IgD-negative memory B cell (primary cell): ENCODE measurements around the gene RAB36. TPM values are rescaled to one million over a fixed set of nuclear protein-coding genes. Genes with fewer than 3 reads are reported as not detected.

ENCODE experiments used
- H3K27ac Mint-ChIP-seq, 3 donors: one replicate each; pipeline ENCODE4 v1.8.0; 2020 to 2022; ENCODE audit warnings: mild to moderate bottlenecking in 3 of 3, mixed read lengths in 3 of 3, moderate library complexity in 1 of 3
- H3K27me3 Mint-ChIP-seq: one replicate; pipeline ENCODE4 v1.8.0; 2021; ENCODE audit warnings: mixed read lengths
- H3K36me3 Mint-ChIP-seq: one replicate; pipeline ENCODE4 v1.8.0; 2020; ENCODE audit warnings: mild to moderate bottlenecking, mixed read lengths
- H3K4me1 Mint-ChIP-seq, 3 donors: one replicate each; pipeline ENCODE4 v1.8.0; 2020 to 2022; ENCODE audit warnings: mixed read lengths in 3 of 3, mild to moderate bottlenecking in 1 of 3
- H3K4me3 Mint-ChIP-seq, 4 donors: one replicate each; pipeline ENCODE4 v1.8.0; 2020 to 2022; ENCODE audit warnings: mild to moderate bottlenecking in 4 of 4, mixed read lengths in 4 of 4, moderate library complexity in 3 of 4
- H3K9me3 Mint-ChIP-seq, 3 donors: one replicate each; pipeline ENCODE4 v1.8.0; 2020 to 2021; ENCODE audit warnings: mixed read lengths in 3 of 3, mild to moderate bottlenecking in 1 of 3
- polyA plus RNA-seq: library from polyadenylated mRNA; unstranded; fragments of 300-500 nt; fragmentation: Illumina TruSeq; gene quantifications from one replicate; pipeline ENCODE4 v1.2.3, GENCODE V29; 2021

The RAB36 gene
- polyA plus RNA-seq, 1 donor from 2014 or later, result 1.8 TPM

DNA sequence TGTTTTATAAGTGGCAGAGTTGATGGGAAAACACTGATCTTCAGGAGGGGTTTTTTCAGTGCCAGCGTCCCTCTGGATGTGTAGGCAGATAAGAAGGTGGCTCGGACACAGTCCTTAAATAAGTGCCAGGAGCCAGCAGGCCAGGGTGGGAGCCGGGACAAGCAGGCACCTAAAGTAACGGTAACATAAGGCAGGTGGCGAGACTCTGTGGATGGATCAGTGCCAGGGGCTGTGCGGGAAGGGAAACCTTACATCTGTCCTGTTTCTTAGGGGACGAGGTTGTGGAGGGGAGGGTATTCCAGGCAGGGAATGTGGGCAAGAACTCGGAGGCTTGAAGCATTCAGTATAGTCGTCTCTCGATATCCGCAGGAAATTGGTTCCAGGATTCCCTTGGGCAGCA is 50.9 kb downstream of the RAB36 start:
- peak overlapping the region in 1 of 4 donors; percentile 27 for H3K4me3 Mint-ChIP-seq
- no peak overlapping the region for H3K27ac Mint-ChIP-seq
- peaks cover 2 to 12% (median 6%) of the 10 kb centered on the region in 3 donors for H3K4me1 Mint-ChIP-seq

DNA sequence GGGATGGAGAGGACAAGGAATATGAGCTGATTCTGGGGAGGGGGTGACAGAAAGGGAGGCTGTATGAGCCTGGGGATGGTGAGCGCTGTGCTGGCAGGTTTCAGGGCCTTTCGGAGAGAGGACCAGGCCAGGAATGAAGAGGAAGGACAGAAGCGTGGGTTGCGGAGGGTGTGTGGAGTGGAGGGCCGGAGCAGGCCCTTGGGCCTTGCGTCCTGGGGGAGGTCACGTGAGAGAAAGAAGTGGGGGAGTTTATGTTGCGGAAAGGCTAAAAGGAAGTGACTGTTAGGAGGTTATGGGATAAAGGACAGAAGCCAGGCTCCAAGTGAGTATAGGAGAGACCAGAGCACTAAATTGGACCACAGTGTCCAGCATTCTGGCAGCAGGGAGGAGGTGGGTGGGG is 52.6 kb downstream of the RAB36 start:
- Mint-ChIP-seq H3K27me3 (no peaks in the 10 kb centered on the region), H3K4me3 (no peak overlapping the region), H3K36me3 (no peaks in the 10 kb centered on the region), H3K4me1 (peaks cover 0 to 6% (median 4%) of the 10 kb centered on the region in 3 donors), H3K9me3 (no peaks in the 10 kb centered on the region), H3K27ac (peak overlapping the region in 1 of 3 donors; percentile 27)

More for the DNA sequence above, 50.9 kb downstream of the RAB36 start:
- H3K36me3 Mint-ChIP-seq, result peaks cover 2% of the 10 kb centered on the region
- H3K9me3 Mint-ChIP-seq, result no peaks in the 10 kb centered on the region
- H3K27me3 Mint-ChIP-seq, result no peaks in the 10 kb centered on the region

DNA sequence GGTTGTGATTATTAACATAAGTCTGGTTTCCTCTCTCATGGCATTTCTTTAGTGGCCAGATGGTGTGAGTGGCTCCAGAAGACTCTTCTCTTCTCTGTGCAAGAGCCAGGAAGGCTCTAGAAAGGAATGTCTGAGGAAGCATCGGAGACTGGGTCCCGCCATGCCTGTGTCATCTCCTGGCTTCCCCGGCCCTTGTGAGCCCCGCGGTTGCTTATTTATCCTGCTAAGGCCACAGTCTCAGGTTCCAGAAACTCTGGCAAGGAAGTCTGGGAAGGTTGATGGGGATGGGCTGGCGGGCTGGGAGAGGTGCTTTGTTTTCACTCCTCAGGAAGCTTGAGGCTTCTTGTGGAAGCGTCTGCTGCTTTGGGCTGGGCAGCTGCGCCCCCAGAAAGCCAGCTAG is 53.9 kb downstream of the RAB36 start:
- H3K4me3 Mint-ChIP-seq, result peak overlapping the region in 1 of 4 donors; percentile 39
- H3K27me3 Mint-ChIP-seq, result no peaks in the 10 kb centered on the region
- H3K9me3 Mint-ChIP-seq, result no peaks in the 10 kb centered on the region
- H3K4me1 Mint-ChIP-seq, result peaks cover 0 to 5% (median 2%) of the 10 kb centered on the region in 3 donors
- no peaks in the 10 kb centered on the region for H3K36me3 Mint-ChIP-seq
- no peak overlapping the region for H3K27ac Mint-ChIP-seq

DNA sequence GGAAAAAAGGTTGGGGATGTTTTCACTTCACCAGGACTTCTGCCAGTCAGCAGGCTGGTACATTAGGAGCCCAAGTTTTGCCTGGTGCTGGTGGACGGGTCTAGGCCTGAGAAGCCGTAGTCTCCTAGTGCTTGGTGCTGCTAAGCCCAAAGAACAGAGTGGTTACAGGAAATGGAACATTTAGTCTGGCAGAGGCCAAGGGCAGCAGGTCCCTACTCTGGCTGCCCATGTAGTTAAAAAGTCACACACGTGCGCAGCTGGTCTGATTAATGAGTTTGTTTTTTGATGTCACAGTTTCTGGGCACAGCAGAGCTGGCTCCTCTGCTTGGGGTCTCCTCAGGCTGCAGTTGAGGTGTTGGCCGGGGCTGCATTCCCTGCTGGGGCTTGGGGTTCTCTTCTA is 55.6 kb downstream of the RAB36 start:
- H3K27ac Mint-ChIP-seq, result peak overlapping the region in 1 of 3 donors; percentile 5
- H3K4me1 Mint-ChIP-seq, result peaks cover 0 to 5% (median 2%) of the 10 kb centered on the region in 3 donors
- no peaks in the 10 kb centered on the region for H3K36me3 Mint-ChIP-seq
- H3K27me3 Mint-ChIP-seq, result no peaks in the 10 kb centered on the region
- H3K9me3 Mint-ChIP-seq, result no peaks in the 10 kb centered on the region
- H3K4me3 Mint-ChIP-seq, result peak overlapping the region in 1 of 4 donors; percentile 43

DNA sequence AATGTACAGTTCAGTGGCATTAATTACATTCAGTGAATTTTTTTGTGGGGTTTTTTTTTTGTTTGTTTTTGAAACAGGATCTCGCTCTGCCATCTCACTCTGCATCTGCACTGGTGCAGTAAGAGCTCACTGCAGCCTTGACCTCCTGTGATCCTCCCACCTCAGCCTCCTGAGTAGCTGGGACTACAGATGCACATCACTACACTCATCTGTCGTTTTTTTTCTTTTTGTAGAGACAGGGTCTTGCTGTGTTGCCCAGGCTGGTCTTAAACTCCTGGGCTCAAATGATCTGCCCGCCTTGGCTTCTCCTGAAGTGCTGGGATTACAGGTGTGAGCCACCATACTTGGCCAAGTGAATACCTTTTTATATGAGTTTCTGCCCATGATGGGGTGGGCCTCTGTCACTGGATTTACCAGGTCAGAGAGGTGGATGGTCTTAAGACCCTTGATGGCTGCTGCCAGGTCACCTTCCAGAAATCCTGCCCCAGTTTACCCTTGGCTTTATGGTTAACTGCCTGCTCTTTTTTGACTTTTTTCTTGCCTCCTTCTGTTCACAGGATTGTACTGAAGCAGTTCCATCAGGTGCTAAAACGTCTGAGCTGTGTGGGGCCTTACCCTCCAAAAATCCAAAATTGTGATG is 57.7 kb downstream of the RAB36 start:
- H3K4me3 Mint-ChIP-seq, result peak overlapping the region in 1 of 4 donors; percentile 35
- H3K27ac Mint-ChIP-seq, result no peak overlapping the region
- peaks cover 2% of the 10 kb centered on the region for H3K36me3 Mint-ChIP-seq
- peaks cover 7 to 15% (median 7%) of the 10 kb centered on the region in 3 donors for H3K4me1 Mint-ChIP-seq
- peaks cover 0 to 2% (median 0%) of the 10 kb centered on the region in 3 donors for H3K9me3 Mint-ChIP-seq
- H3K27me3 Mint-ChIP-seq, result no peaks in the 10 kb centered on the region

DNA sequence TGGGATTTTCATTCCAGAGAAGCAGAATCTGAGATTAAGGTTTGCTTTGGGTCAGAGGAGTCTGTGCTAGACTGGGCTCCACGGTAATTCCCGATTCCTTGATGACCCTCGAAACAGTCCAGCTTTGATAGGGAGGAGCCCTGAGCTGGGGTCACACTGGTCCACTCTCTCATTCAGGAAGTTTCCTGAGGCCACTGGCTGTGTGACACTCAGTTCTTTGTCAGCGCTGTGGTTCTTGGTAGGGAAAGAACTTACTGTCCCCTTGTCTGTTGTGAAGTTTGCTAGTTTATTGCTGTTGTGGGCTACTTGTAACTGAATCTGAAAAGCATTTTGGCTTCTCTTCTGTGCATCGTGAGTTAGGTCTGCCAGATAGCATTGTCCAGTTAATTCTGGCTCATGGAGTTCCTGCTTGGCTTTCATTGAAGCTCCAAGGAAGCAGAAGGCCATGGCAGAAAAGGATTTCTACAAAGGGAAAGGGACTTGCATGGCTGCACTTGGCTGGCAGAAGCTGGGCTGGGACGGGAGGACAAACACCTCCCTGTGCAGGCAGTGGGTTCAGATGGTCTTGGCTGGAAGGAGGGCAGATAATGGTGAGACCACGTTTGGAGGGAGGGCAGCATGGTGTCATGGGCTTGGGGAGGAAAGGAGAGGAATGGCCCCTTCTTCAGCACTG is 58.3 kb downstream of the RAB36 start:
- peaks cover 0 to 2% (median 0%) of the 10 kb centered on the region in 3 donors for H3K9me3 Mint-ChIP-seq
- peaks cover 2% of the 10 kb centered on the region for H3K36me3 Mint-ChIP-seq
- peaks cover 10 to 17% (median 12%) of the 10 kb centered on the region in 3 donors for H3K4me1 Mint-ChIP-seq
- H3K27ac Mint-ChIP-seq, result no peak overlapping the region
- no peaks in the 10 kb centered on the region for H3K27me3 Mint-ChIP-seq
- no peak overlapping the region for H3K4me3 Mint-ChIP-seq

DNA sequence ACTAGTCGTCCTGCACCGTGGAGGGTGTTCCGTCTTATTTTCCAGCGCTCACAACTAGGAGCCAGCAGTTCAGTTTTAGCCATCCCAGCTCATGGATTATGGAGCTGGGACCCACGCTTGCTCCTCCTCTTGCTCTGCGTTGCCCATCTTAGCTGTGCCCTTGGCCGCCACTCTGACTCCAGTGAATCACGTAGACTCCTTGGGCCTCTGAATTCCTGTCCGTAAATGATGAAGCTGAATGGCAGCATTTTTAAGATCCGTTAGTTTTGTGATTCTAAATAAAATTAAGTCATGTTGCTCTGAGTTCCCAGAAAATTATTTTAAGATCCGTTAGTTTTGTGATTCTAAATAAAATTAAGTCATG is 58.8 kb downstream of the RAB36 start:
- peaks cover 14 to 21% (median 16%) of the 10 kb centered on the region in 3 donors for H3K4me1 Mint-ChIP-seq
- no peak overlapping the region for H3K27ac Mint-ChIP-seq
- peaks cover 2% of the 10 kb centered on the region for H3K36me3 Mint-ChIP-seq
- no peak overlapping the region for H3K4me3 Mint-ChIP-seq
- H3K27me3 Mint-ChIP-seq, result peaks cover 3% of the 10 kb centered on the region
- peaks cover 0 to 2% (median 0%) of the 10 kb centered on the region in 3 donors for H3K9me3 Mint-ChIP-seq

DNA sequence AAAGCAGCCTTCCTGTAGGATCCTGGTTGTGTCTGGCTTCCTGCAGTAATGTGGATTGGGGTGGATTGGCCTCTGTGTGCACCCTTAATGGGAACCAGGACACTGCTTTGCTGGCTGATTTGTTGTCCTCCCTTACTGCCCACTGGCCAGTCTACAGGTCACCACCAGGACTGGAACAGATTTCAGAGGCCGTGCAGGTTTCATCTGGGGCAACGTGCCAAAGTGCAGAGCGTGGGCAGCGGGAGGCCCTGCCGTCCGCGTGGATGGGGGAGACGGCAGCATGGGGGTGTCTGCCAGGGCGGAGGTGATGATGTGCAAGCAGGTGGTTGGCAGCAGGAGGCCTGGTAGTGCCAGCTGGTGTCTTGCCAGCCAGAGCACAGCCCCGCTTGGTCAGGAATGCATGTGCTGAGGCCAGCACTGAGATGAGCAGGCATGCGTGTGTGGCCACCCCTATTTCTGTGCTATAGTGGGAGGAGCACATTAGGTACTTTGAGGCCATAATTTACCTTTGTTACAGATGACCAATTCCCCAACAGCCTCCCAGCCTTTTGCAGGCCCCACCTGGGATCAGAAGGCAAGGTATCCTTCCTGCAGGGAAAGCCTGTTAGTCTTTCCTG is 59.4 kb downstream of the RAB36 start:
- Mint-ChIP-seq H3K9me3 (peaks cover 0 to 2% (median 0%) of the 10 kb centered on the region in 3 donors), H3K27me3 (peaks cover 3% of the 10 kb centered on the region), H3K27ac (peak overlapping the region in 1 of 3 donors; percentile 10), H3K4me1 (peaks cover 14 to 21% (median 16%) of the 10 kb centered on the region in 3 donors), H3K36me3 (peaks cover 2% of the 10 kb centered on the region), H3K4me3 (no peak overlapping the region)

DNA sequence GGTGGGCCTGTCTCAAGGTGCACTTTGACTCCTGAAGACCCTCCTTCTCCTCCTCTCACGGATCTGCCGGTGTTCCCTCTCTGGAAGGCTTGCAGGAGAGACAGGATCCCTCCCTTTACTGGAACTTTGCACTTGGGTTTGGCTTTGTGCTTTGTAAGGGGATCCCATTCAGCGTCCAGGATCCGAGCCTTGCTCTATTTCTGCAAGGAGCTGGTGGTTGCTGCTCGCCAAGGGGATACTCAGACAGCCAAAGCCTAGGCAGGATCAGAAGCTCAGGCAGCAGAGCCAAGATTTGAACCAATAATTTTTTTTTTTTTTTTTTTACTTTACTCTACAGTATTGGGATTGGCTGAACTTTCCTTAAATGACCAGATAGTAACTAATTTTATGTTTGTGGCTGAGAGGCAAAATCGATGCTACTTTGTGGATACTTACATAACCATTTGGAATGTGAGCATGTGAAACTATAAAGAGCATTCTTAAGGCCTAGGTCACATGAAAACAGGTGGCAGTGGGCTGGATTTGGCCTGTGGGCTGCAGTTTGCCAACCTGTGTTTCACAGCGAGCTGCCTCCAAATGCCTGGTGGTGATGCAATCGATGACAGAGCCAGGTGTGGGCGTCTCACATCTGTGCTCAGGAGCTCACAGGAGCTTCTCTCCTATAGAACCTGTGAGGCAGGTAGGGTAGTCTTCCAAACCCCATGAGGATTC is 60.2 kb downstream of the RAB36 start:
- Mint-ChIP-seq H3K4me1 (peaks cover 15 to 21% (median 16%) of the 10 kb centered on the region in 3 donors), H3K36me3 (peaks cover 2% of the 10 kb centered on the region)

DNA sequence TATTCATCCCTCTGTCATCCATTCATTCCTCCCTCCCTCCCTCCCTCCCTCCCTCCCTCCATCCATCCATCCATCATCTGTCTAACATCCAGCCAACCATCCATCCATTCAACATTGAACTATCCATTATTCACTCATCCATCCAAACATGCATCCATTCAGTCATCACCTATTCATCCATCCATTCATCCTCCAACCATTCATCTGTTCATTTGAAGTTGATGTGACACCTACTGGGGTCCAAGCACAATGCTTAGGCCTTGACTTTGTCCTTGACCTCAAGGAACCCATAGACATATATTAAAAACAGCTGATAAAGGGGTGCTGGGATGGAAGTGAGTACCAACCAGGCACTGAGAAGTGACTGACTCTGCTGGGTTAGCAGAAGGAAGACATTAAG is 61.6 kb downstream of the RAB36 start:
- Mint-ChIP-seq H3K27me3 (peaks cover 7% of the 10 kb centered on the region), H3K9me3 (peaks cover 0 to 2% (median 0%) of the 10 kb centered on the region in 3 donors), H3K4me3 (no peak overlapping the region), H3K36me3 (peaks cover 2% of the 10 kb centered on the region), H3K4me1 (peaks cover 19 to 21% (median 20%) of the 10 kb centered on the region in 3 donors), H3K27ac (no peak overlapping the region)

More for the DNA sequence above, 60.2 kb downstream of the RAB36 start:
- Mint-ChIP-seq H3K4me3 (no peak overlapping the region), H3K27me3 (peaks cover 3% of the 10 kb centered on the region), H3K27ac (no peak overlapping the region), H3K9me3 (peaks cover 0 to 2% (median 0%) of the 10 kb centered on the region in 3 donors)

DNA sequence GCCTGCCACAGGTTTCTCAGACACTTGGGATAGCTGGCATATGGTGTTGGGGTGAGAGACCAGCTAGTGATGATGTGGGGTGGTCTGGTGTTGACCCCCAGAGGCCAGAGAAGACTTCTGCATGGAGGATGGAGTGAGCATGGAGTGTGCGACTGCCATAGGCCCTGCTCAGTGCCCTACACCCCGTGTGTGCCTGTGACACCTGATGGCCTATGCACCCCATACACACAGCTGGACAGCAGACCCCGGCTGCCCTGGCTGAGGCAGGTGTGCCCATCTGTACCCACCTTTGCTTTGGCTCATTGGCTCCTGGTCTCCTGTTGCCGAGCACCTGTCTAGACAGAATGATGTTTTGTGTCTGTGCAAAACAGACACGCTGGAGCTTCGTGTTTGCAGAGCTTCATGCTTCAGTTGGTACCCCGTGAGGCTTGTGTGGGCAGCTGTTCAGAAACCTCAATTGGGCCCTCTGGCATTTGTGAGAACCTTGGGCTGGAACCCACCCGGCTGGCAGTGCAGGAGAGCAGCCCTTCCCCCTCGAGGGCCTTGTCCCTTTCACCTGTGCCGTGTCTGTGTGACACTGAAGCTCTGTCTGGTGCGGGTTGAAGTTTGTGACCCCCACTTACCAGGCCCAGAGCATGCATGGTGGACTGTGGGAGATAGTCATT is 62.6 kb downstream of the RAB36 start:
- Mint-ChIP-seq H3K4me1 (peaks cover 18 to 22% (median 20%) of the 10 kb centered on the region in 3 donors), H3K27ac (peak overlapping the region in 2 of 3 donors; percentile 21 to 85), H3K27me3 (peaks cover 7% of the 10 kb centered on the region)

DNA sequence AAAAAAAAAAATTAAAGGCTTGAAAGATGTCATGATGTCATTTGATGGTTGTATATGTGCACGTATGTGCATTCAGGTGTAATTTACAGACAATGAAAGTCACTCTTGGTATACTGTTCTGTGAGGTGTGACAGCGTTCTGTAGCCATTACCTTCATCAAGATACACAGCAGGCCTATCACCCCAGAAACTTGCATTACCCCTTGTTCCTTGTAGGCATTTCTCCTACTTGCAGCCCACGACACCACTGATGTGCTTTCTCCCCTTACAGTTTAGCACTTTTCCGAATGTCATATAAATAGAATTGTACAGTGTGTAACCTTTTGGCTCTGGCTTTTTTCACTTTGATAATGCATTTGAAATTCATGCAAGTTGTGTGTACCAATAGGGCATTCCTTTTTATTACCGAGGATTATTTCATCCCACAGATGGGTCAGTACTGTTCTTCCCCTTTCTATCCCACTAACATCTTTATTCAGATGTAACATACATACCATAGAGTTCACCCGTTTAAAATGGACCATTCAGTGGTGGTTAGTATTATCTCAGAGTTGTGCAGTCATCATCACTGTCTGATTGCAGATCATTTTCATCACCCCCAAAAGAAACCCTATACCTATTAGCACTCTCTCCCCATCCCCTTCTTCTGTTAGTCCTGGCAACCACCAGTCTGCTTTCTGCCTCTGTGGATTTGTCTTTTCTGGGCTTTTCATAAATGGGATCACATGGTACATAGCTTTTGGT is 65.3 kb downstream of the RAB36 start:
- no peak overlapping the region for H3K27ac Mint-ChIP-seq
- peaks cover 0 to 2% (median 0%) of the 10 kb centered on the region in 3 donors for H3K9me3 Mint-ChIP-seq
- peaks cover 7% of the 10 kb centered on the region for H3K27me3 Mint-ChIP-seq
- H3K4me3 Mint-ChIP-seq, result no peak overlapping the region
- H3K36me3 Mint-ChIP-seq, result peaks cover 5% of the 10 kb centered on the region
- peaks cover 25 to 28% (median 25%) of the 10 kb centered on the region in 3 donors for H3K4me1 Mint-ChIP-seq

More for the DNA sequence above, 62.6 kb downstream of the RAB36 start:
- Mint-ChIP-seq H3K36me3 (peaks cover 2% of the 10 kb centered on the region), H3K9me3 (peaks cover 0 to 2% (median 0%) of the 10 kb centered on the region in 3 donors), H3K4me3 (peak overlapping the region in 2 of 4 donors; percentile 72 to 89)

DNA sequence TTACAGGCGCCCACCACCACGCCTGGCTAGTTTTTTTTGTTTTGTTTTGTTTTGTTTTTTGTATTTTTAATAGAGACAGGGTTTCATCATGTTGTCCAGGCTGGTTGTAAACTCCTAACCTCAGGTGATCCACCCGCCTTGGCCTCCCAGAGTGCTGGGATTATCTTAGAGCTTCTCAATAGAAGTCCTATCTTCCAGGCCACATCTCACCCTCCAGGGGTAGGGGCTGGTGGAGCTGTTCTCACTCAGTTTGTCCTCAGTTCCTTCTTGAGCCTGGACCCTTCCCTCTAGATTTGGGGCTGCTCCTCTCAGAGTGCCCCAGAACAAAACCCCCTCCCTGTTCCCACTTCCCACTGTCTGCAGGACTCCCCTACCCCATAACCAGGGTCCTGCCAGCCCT is 66.3 kb downstream of the RAB36 start:
- H3K4me3 Mint-ChIP-seq, result no peak overlapping the region
- H3K9me3 Mint-ChIP-seq, result peaks cover 0 to 2% (median 0%) of the 10 kb centered on the region in 3 donors
- no peak overlapping the region for H3K27ac Mint-ChIP-seq
- H3K4me1 Mint-ChIP-seq, result peaks cover 25 to 35% (median 26%) of the 10 kb centered on the region in 3 donors
- peaks cover 7% of the 10 kb centered on the region for H3K27me3 Mint-ChIP-seq
- H3K36me3 Mint-ChIP-seq, result peaks cover 4% of the 10 kb centered on the region
